Transverse colon (tissue), 4 donors: ENCODE data around the gene KLHL36. TPM values are rescaled to one million over a fixed set of nuclear protein-coding genes. Genes with fewer than 3 reads are reported as not detected.

Experiments
- DNase-seq: peaks from one replicate; pipeline ENCODE4 v3.0.0-alpha.2; 2019
- H3K27ac ChIP-seq, 4 donors: fragments of 200-600 bp; sonication (generic); 2 replicates each; pipeline ENCODE4 v1.5.1; 2016 to 2018; ENCODE audit warnings: inconsistent platforms in 4 of 4
- H3K27me3 ChIP-seq: fragments of 200-600 bp; sonication (generic); 2 replicates; pipeline ENCODE4 v1.5.1; 2017; ENCODE audit warnings: inconsistent platforms
- H3K36me3 ChIP-seq, 4 donors: fragments of 200-600 bp; sonication (generic); 2 replicates each; pipeline ENCODE4 v1.5.1; 2017 to 2019; ENCODE audit warnings: inconsistent platforms in 4 of 4
- H3K4me1 ChIP-seq, 4 donors: fragments of 200-600 bp; sonication (generic); 2 replicates each; pipeline ENCODE4 v1.5.1; 2017 to 2020; ENCODE audit warnings: inconsistent platforms in 4 of 4
- H3K4me3 ChIP-seq, 4 donors: fragments of 200-600 bp; sonication (generic); 1 replicate in 1 of 4; 2 replicates in 3 of 4; pipeline versions ENCODE4 v1.5.1 to v1.6.1; 2017 to 2019; ENCODE audit warnings: inconsistent platforms in 4 of 4
- H3K9me3 ChIP-seq, 2 donors: fragments of 200-600 bp; sonication (generic); 2 replicates each; pipeline ENCODE4 v1.5.1; 2017 to 2019; ENCODE audit warnings: inconsistent platforms in 2 of 2
- EP300 ChIP-seq: sonication (generic); formaldehyde crosslinking; IDR thresholded peaks from one replicate; pipeline ENCODE4 v1.6.1; 2017; ENCODE audit warnings: antibody characterized with exemption, low read depth
- POLR2A ChIP-seq: fragments of 450-650 bp; IDR thresholded peaks from one replicate; pipeline ENCODE4 v1.6.1; 2016; ENCODE audit warnings: antibody characterized with exemption, mild to moderate bottlenecking, moderate library complexity
- POLR2AphosphoS5 ChIP-seq, 3 donors: sonication (generic); formaldehyde crosslinking; IDR thresholded peaks; one replicate each; pipeline ENCODE4 v1.6.1; 2016; ENCODE audit warnings: antibody characterized with exemption in 3 of 3
- WGBS, 2 donors: methylation state at CpG; one replicate each; pipeline ENCODE4 v1.1.5; 2018; ENCODE audit warnings: low coverage in 1 of 2; 5-methylcytosine and 5-hydroxymethylcytosine counted together
- in situ Hi-C, 4 donors: fragments of 200-750 bp; cut with MboI; loops; one replicate each; pipeline versions ENCODE4 v1.15.0 to v1.15.1; 2017; ENCODE audit warnings: low sequenced_read_pairs in 3 of 4, low pct_ligation_motif_present in 1 of 4, low pct_unique_long_range_greater_than_20kb in 1 of 4
- intact Hi-C: fragments of 100-400 bp; cut with DNase I; formaldehyde crosslinking; loops from one replicate; pipeline ENCODE4 v1.15.1; 2023; ENCODE audit warnings: low total_unique reads
- total RNA-seq, 4 donors: library from RNA; depleted of rRNA; stranded (reverse); fragments of >200 nt; gene quantifications; one replicate each; pipeline ENCODE4 v1.1.0, GENCODE V29; 2016
- TF ChIP-seq, protein P1 (sequence below), 5 experiments: fragments of 200-600 bp in 3 of 5; fragments of 450-650 bp in 2 of 5; sonication (generic) in 3 of 5; IDR thresholded peaks; 1 replicate in 2 of 5; 2 replicates in 3 of 5; pipeline ENCODE4 v1.5.1; 2016 to 2017; ENCODE audit warnings: antibody characterized with exemption in 5 of 5, inconsistent platforms in 3 of 5, mild to moderate bottlenecking in 2 of 5, moderate library complexity in 1 of 5

The KLHL36 gene
- total RNA-seq, 4 donors from 2014 or later, result 38.0 to 75.5 (median 66.7) TPM

DNA sequence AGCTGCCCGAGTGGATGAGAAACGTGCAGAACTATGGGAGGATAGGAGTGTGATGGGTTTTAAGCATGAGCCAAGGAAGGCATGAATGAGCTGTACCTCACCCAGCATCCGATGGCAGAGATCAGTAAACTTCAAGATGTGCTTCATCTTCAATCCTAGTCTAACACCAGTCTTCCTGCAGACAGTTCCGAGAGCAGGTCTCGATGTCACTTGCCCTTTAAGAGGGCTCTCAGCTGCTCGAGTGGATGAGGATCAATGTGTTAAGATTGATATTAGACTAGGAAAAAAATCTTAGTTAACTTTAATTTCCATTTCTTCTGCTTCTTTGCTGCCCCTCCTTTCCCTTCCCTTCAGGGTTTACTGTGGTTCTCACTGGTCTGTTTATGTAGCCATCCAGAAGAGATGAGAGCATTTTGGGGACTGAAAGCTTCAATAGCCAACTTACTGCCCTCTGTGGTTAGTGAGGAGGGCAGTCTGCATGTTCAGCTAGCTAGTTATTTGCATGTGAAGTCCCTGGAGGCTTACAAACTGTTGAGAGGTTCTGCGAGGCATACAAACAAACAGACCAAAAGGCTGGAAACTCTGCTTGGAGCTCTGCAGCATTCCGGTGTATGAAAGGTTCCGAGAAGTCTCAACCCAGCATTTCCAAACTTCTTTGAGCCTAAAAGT lies 15.3 kb downstream of the KLHL36 start:
- Histone ChIP-seq H3K9me3 (no peaks in the 10 kb centered on the region), H3K4me1 (peaks cover 0 to 8% (median 3%) of the 10 kb centered on the region in 4 donors), H3K36me3 (peaks cover 0 to 46% (median 18%) of the 10 kb centered on the region in 4 donors), H3K4me3 (no peak overlapping the region), H3K27ac (no peak overlapping the region), H3K27me3 (no peaks in the 10 kb centered on the region)
- no peak for DNase-seq
- intact Hi-C loops (no loop called here), in situ Hi-C loops (no loop called here)
- TF ChIP-seq, protein P1, sequence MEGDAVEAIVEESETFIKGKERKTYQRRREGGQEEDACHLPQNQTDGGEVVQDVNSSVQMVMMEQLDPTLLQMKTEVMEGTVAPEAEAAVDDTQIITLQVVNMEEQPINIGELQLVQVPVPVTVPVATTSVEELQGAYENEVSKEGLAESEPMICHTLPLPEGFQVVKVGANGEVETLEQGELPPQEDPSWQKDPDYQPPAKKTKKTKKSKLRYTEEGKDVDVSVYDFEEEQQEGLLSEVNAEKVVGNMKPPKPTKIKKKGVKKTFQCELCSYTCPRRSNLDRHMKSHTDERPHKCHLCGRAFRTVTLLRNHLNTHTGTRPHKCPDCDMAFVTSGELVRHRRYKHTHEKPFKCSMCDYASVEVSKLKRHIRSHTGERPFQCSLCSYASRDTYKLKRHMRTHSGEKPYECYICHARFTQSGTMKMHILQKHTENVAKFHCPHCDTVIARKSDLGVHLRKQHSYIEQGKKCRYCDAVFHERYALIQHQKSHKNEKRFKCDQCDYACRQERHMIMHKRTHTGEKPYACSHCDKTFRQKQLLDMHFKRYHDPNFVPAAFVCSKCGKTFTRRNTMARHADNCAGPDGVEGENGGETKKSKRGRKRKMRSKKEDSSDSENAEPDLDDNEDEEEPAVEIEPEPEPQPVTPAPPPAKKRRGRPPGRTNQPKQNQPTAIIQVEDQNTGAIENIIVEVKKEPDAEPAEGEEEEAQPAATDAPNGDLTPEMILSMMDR (IDR thresholded peaks at IDR 0.05), result no peak
- no peak for TF ChIP-seq EP300
- no peak for TF ChIP-seq POLR2A
- no peak for TF ChIP-seq POLR2AphosphoS5 (IDR thresholded peaks at IDR 0.05)
- WGBS, 2 donors, result 63% methylated on average over 9 of the region's 9 CpGs; no CpG with 5 or more reads in 1 of the 2 donors

DNA sequence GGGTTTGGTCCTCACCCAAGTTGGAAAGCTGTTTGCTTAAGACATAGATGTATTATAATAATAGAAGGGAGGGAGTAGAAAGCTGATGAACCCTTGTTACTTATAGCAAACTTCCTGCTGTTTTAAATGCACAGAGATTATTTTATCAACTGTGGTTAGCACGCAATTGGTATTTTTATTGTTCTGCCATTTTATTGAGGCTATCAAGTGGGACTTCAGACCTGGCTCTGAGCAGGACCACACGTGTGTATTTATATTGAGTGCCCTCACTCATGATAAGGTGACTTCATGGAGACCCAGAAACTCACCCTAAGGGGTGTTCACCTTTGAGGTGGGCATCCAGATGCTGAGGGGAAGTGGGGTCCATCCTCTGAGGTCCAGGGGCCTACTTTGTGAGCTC lies 17.0 kb downstream of the KLHL36 start:
- TF ChIP-seq, protein P1 (IDR thresholded peaks at IDR 0.05), result no peak
- no peak for TF ChIP-seq EP300
- no peak for TF ChIP-seq POLR2A
- Histone ChIP-seq H3K27me3 (no peaks in the 10 kb centered on the region), H3K4me1 (peaks cover 0 to 8% (median 3%) of the 10 kb centered on the region in 4 donors), H3K27ac (no peak overlapping the region), H3K9me3 (no peaks in the 10 kb centered on the region), H3K36me3 (peaks cover 0 to 31% (median 10%) of the 10 kb centered on the region in 4 donors), H3K4me3 (no peak overlapping the region)
- in situ Hi-C loops (no loop called here), intact Hi-C loops (no loop called here)
- WGBS, 2 donors, result 57 to 100% methylated on average over 1 to 2 of the region's 2 CpGs
- DNase-seq, result no peak

DNA sequence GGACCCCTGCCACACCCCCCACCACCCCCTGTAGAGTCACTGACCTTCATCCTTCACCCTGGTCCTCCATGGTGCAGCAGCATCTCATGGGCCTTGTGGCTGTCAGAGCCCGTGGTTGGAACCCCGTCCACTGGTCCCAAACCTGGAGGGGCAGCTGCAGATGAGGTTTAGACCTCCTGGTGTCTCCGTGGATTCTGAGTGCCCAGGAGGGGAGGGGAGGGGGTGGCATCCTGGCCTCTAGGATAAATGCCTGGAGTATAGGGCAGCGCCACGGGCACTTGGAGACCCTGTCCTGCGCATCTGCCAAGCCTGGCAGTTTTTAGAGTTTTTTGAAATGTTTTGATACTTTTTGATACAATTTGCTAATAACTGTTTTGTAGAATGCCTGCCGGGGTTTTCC lies 17.5 kb downstream of the KLHL36 start:
- DNase-seq, result no peak
- Histone ChIP-seq H3K4me3 (no peak overlapping the region), H3K36me3 (peaks cover 0 to 29% (median 9%) of the 10 kb centered on the region in 4 donors), H3K4me1 (peaks cover 0 to 8% (median 3%) of the 10 kb centered on the region in 4 donors), H3K27ac (no peak overlapping the region), H3K9me3 (no peaks in the 10 kb centered on the region), H3K27me3 (no peaks in the 10 kb centered on the region)
- intact Hi-C loops, result no loop called here
- in situ Hi-C loops, result no loop called here
- WGBS, 2 donors, result 0 to 98% methylated on average over 1 to 7 of the region's 7 CpGs
- TF ChIP-seq POLR2A (no peak), POLR2AphosphoS5 (IDR thresholded peaks at IDR 0.05) (no peak)
- TF ChIP-seq, protein P1 (IDR thresholded peaks at IDR 0.05), result no peak

DNA sequence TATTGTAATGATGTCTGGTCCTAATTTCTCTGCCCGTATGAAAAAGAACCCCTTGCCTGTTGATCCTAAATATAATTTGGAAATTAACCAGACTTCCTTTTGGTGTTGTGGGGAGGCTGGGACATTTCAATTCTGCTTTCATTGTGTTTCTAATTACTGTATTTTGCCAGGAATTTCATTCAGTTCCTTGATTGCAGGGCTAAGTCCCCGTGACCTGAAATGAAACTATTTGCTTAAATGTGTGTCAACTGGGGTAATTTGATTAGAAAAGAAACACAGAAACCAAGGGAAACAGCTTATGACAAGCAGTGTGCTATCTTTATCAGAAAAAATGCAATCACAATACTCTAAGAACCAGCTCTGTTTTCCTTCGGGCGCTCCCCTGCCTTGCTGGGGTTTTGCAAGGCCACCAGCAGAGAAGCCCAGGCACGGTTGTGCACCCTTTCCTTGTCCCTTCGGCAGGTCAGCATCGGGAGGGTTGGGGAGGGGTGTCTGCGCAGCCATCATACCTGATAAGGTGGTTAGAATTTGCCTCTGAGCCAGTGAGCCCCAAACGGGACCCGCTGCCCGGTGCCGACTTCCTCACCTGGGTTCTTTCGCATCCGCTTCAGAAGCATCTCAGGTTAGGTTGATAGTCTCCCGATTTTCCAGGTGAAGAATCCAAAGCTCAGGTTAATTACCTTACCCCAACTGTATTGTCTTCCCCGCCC lies 19.4 kb downstream of the KLHL36 start:
- intact Hi-C loops (no loop called here), in situ Hi-C loops (no loop called here)
- Histone ChIP-seq H3K36me3 (peaks cover 0 to 15% (median 3%) of the 10 kb centered on the region in 4 donors), H3K27me3 (no peaks in the 10 kb centered on the region), H3K4me1 (peaks cover 0 to 10% (median 4%) of the 10 kb centered on the region in 4 donors), H3K4me3 (no peak overlapping the region), H3K9me3 (no peaks in the 10 kb centered on the region), H3K27ac (no peak overlapping the region)
- DNase-seq, result no peak
- TF ChIP-seq POLR2AphosphoS5 (IDR thresholded peaks at IDR 0.05), result no peak
- no peak for TF ChIP-seq EP300
- TF ChIP-seq, protein P1 (IDR thresholded peaks at IDR 0.05), result no peak
- WGBS, 2 donors, result 27 to 88% methylated on average over 2 to 16 of the region's 16 CpGs
